Muscle of leg (tissue), 11 donors: Measurements from ENCODE around the gene FAM131B. TPM values are rescaled to one million over a fixed set of nuclear protein-coding genes. Genes with fewer than 3 reads are reported as not detected.

Source experiments
- DNase-seq: peaks from one replicate; pipeline ENCODE4 v3.0.0; 2013
- H3K27ac ChIP-seq: one replicate; pipeline ENCODE4 v1.5.1; 2013; ENCODE audit warnings: mild to moderate bottlenecking, low read length, control low read depth
- H3K27me3 ChIP-seq: one replicate; pipeline ENCODE4 v1.6.1; 2013; ENCODE audit warnings: low read length; ENCODE audit not compliant: control insufficient read depth, insufficient read depth
- H3K36me3 ChIP-seq: one replicate; pipeline ENCODE4 v1.6.1; 2013; ENCODE audit warnings: low read length; ENCODE audit not compliant: control insufficient read depth, insufficient read depth
- H3K4me1 ChIP-seq: one replicate; pipeline ENCODE4 v1.6.1; 2013; ENCODE audit warnings: low read length; ENCODE audit not compliant: control insufficient read depth, insufficient read depth
- H3K4me3 ChIP-seq: one replicate; pipeline ENCODE4 v1.5.1; 2013; ENCODE audit warnings: low read length, control low read depth
- H3K9me3 ChIP-seq: replicated peaks from 2 replicates; pipeline ENCODE4 v1.6.1; 2013; ENCODE audit warnings: low read depth, low read length; ENCODE audit not compliant: control insufficient read depth
- WGBS: methylation state at CpG from one replicate; pipeline ENCODE4 v1.1.5; 2013; ENCODE audit warnings: missing lambda C conversion rate; ENCODE audit not compliant: insufficient coverage; 5-methylcytosine and 5-hydroxymethylcytosine counted together
- polyA plus RNA-seq, 8 donors: library from polyadenylated mRNA; unstranded; fragments of 120-200 nt; gene quantifications; one replicate each; pipeline versions ENCODE4 v1.2.1 to v1.2.3, GENCODE V29; 2013; ENCODE audit warnings: inconsistent platforms in 1 of 8, low replicate concordance in 1 of 8; ENCODE audit not compliant: insufficient read length in 8 of 8, insufficient read depth in 1 of 8
- total RNA-seq: library from RNA; stranded (reverse); fragments of 120-200 nt; gene quantifications from one replicate; pipeline ENCODE4 v1.2.4, GENCODE V29; 2013

The FAM131B gene
- total and polyA plus RNA-seq, 9 donors: 1.4 to 2.6 (median 2.0) TPM

GRCh38 chr7:143356414-143357050 lies 6.0 kb downstream of the FAM131B start:
- no peaks in the 10 kb centered on the region for H3K4me1 ChIP-seq
- peaks cover 31% of the 10 kb centered on the region for H3K27me3 ChIP-seq
- 93% methylated on average over 12 of the region's 13 CpGs for WGBS
- no peak overlapping the region for H3K27ac ChIP-seq
- no peaks in the 10 kb centered on the region for H3K9me3 ChIP-seq
- H3K4me3 ChIP-seq: no peak overlapping the region
- no peaks in the 10 kb centered on the region for H3K36me3 ChIP-seq
- no peak for DNase-seq

- no peak for DNase-seq
- H3K27me3 ChIP-seq: peaks cover 22% of the 10 kb centered on the region
- H3K4me1 ChIP-seq: no peaks in the 10 kb centered on the region
- 89% methylated on average over 10 of the region's 16 CpGs for WGBS
- H3K27ac ChIP-seq: no peak overlapping the region
- no peaks in the 10 kb centered on the region for H3K9me3 ChIP-seq
- no peak overlapping the region for H3K4me3 ChIP-seq
- no peaks in the 10 kb centered on the region for H3K36me3 ChIP-seq
These were observed 6.8 kb downstream of the FAM131B start for GRCh38 chr7:143355450-143356385.

GRCh38 chr7:143354965-143355364 lies 7.5 kb downstream of the FAM131B start:
- DNase-seq: no peak
- Histone ChIP-seq H3K9me3 (no peaks in the 10 kb centered on the region), H3K4me3 (no peak overlapping the region), H3K36me3 (no peaks in the 10 kb centered on the region), H3K27me3 (peaks cover 16% of the 10 kb centered on the region), H3K4me1 (no peaks in the 10 kb centered on the region), H3K27ac (no peak overlapping the region)
- WGBS: 90% methylated on average over 7 of the region's 8 CpGs

GRCh38 chr7:143354376-143354775 lies 8.1 kb downstream of the FAM131B start:
- H3K9me3 ChIP-seq: no peaks in the 10 kb centered on the region
- H3K27me3 ChIP-seq: peaks cover 10% of the 10 kb centered on the region
- H3K4me1 ChIP-seq: no peaks in the 10 kb centered on the region
- DNase-seq: no peak
- no peak overlapping the region for H3K27ac ChIP-seq
- no peaks in the 10 kb centered on the region for H3K36me3 ChIP-seq
- H3K4me3 ChIP-seq: no peak overlapping the region
- WGBS: 95% methylated on average over 6 of the region's 8 CpGs

GRCh38 chr7:143352531-143353002 lies 9.9 kb downstream of the FAM131B start:
- Histone ChIP-seq H3K4me1 (no peaks in the 10 kb centered on the region), H3K9me3 (no peaks in the 10 kb centered on the region), H3K27me3 (peaks cover 2% of the 10 kb centered on the region), H3K4me3 (no peak overlapping the region), H3K36me3 (no peaks in the 10 kb centered on the region), H3K27ac (no peak overlapping the region)
- DNase-seq: no peak
- 72% methylated on average over 11 of the region's 11 CpGs for WGBS

- H3K4me1 ChIP-seq: no peaks in the 10 kb centered on the region
- peaks cover 2% of the 10 kb centered on the region for H3K27me3 ChIP-seq
- 85% methylated on average over 7 of the region's 9 CpGs for WGBS
- no peak for DNase-seq
- H3K4me3 ChIP-seq: no peak overlapping the region
- no peak overlapping the region for H3K27ac ChIP-seq
- H3K9me3 ChIP-seq: no peaks in the 10 kb centered on the region
- H3K36me3 ChIP-seq: no peaks in the 10 kb centered on the region
These were observed 10.9 kb downstream of the FAM131B start for GRCh38 chr7:143351574-143351973.

GRCh38 chr7:143351060-143351459 lies 11.5 kb downstream of the FAM131B start:
- H3K9me3 ChIP-seq: no peaks in the 10 kb centered on the region
- no peak for DNase-seq
- no peak overlapping the region for H3K27ac ChIP-seq
- H3K4me3 ChIP-seq: no peak overlapping the region
- no peaks in the 10 kb centered on the region for H3K4me1 ChIP-seq
- no peaks in the 10 kb centered on the region for H3K36me3 ChIP-seq
- WGBS: 33% methylated on average over 4 of the region's 5 CpGs
- H3K27me3 ChIP-seq: peaks cover 2% of the 10 kb centered on the region

GRCh38 chr7:143347950-143348349 lies 14.6 kb downstream of the FAM131B start:
- peaks cover 7% of the 10 kb centered on the region for H3K27me3 ChIP-seq
- no peaks in the 10 kb centered on the region for H3K9me3 ChIP-seq
- no peaks in the 10 kb centered on the region for H3K4me1 ChIP-seq
- no peak for DNase-seq
- WGBS: no CpG with 5 or more reads among the region's 5 CpGs
- no peak overlapping the region for H3K4me3 ChIP-seq
- no peaks in the 10 kb centered on the region for H3K36me3 ChIP-seq
- no peak overlapping the region for H3K27ac ChIP-seq

- H3K27me3 ChIP-seq: peaks cover 7% of the 10 kb centered on the region
- 100% methylated on average over 1 of the region's 4 CpGs for WGBS
- no peaks in the 10 kb centered on the region for H3K36me3 ChIP-seq
- H3K4me1 ChIP-seq: no peaks in the 10 kb centered on the region
- H3K4me3 ChIP-seq: no peak overlapping the region
- H3K27ac ChIP-seq: no peak overlapping the region
- no peak for DNase-seq
- H3K9me3 ChIP-seq: no peaks in the 10 kb centered on the region
These were observed 16.5 kb downstream of the FAM131B start for GRCh38 chr7:143346018-143346417.

- peak; percentile 55 for DNase-seq
- H3K4me1 ChIP-seq: no peaks in the 10 kb centered on the region
- H3K4me3 ChIP-seq: no peak overlapping the region
- no peaks in the 10 kb centered on the region for H3K9me3 ChIP-seq
- no peaks in the 10 kb centered on the region for H3K36me3 ChIP-seq
- H3K27ac ChIP-seq: no peak overlapping the region
- peaks cover 7% of the 10 kb centered on the region for H3K27me3 ChIP-seq
- 3% methylated on average over 35 of the region's 35 CpGs for WGBS
These were observed 17.0 kb downstream of the FAM131B start for GRCh38 chr7:143345428-143345900.
